Muscle of arm (tissue), 12 donors: ENCODE measurements around the gene ATP11C. TPM values are rescaled to one million over a fixed set of nuclear protein-coding genes. Genes with fewer than 3 reads are reported as not detected.
"Not testable (repeated sequence)": the region's sequence is repeated elsewhere in the genome, so short reads cannot be mapped to it uniquely, and the experiment has no call there.

ENCODE experiments used
- DNase-seq: peaks from one replicate; pipeline ENCODE4 v3.0.0-alpha.2; 2013
- polyA plus RNA-seq, 12 donors: library from polyadenylated mRNA; unstranded; fragments of 120-200 nt; gene quantifications; one replicate each; pipeline ENCODE4 v1.2.1, GENCODE V29; 2013; ENCODE audit not compliant: insufficient read length in 12 of 12

Gene ATP11C
- polyA plus RNA-seq, 12 donors = 9.8 to 19.8 (median 15.5) TPM; not detected in 1

DNA sequence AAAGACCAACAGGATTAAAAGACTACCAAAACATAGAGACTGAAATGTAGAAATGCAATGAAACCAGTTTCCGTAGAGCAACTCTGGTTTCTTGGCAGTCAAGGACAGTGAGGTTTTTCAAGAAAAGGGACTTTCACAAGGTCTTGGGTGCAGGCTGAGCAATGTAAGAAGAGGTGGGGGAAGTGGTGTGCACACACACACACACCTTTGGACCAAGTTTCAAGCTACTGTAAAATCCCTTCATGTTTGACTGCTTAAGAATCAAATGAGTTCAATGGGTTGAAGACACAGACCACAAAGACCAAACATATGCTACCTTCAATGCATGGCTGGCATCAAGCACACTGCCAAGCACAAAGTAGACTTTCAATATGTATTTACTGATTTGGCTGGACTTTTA, 207.1 kb downstream of the ATP11C start:
- DNase-seq = no peak

DNA sequence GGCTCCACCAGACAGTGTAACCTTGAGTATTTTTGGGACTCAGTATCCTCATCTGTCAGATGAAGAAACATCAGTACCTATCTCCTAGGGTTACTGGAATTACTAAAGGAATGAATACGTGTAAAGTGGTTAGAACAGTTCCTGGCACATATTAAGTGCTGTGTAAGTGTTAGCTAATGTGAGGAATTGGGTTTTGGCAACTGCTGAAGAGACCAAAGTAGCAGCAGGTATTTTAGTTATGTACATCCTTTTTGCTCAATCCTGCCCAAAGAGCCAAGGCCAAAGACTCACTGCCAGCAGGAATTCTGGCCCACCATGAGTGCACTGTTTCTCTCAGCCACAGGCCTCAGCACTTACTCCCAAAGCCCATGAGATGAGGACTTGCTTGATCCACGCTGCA, 208.2 kb downstream of the ATP11C start:
- no peak for DNase-seq

DNA sequence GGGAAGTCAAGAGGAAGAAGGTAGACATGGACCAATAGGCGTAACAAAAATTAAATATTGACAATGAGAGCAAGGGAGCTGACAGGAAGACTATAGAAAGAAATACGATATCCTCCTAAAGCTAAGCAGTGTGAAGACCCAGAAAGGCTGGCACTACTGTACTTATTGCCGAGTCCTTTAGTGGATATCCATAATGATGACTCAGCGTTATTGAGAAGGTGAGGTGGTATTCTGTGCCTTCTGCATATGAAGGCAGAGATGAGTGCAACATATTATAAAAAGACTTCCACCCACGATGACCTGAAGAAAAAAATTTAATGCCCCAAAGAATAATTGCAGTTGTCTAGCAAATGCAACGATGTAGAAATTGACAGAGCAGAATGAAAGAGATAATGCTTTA, 211.9 kb downstream of the ATP11C start:
- no peak for DNase-seq

GRCh38 chrX:139720136-139720535, 212.7 kb downstream of the ATP11C start:
- DNase-seq = no peak

DNA sequence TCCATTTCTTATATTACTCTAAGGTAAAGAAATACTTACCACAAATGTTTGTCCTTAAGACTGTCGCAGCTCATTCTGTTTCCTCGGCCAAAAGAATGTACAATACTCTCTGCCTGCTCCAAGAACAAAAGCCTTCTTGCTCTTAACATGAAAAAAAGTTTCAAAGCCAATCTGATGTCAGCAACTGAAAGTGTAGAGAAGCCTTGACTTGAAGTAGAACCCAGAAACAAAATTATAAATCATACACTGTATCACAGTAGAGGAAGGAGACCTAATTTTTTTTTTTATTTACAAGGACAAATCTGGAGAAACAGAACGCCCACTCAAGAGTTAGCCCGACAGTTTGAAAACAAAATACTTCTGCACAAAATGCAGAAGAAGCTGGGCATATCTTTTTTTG, 224.8 kb downstream of the ATP11C start, which contains the start of gene MCF2:
Gene MCF2, minus strand, starts transcription at position 101 of the 400 bp plus-strand sequence. CDS start 56,423 bp downstream, outside the sequence.
- DNase-seq = no peak

- no peak for DNase-seq
These were observed 230.2 kb downstream of the ATP11C start for GRCh38 chrX:139702658-139703057.

- DNase-seq = no peak
These were observed 239.9 kb downstream of the ATP11C start for GRCh38 chrX:139692908-139693307.

DNA sequence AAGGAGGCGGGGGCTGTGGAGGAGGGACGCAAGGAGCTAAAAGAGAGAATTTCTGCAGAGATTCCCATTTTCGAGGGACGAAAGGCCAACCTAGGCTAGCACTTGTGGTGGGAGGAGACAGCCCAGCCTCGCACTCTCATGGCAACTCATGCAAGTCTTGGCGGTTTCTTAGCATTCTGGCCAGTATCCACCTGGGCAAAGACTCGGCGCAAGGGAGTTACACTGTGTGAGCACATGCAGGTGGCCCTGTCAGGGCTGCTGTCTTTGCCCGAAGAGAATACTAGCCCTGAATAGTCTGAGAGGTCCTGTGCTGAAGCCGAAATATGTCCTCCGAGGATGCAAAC, 240.4 kb downstream of the ATP11C start:
- no peak for DNase-seq

DNA sequence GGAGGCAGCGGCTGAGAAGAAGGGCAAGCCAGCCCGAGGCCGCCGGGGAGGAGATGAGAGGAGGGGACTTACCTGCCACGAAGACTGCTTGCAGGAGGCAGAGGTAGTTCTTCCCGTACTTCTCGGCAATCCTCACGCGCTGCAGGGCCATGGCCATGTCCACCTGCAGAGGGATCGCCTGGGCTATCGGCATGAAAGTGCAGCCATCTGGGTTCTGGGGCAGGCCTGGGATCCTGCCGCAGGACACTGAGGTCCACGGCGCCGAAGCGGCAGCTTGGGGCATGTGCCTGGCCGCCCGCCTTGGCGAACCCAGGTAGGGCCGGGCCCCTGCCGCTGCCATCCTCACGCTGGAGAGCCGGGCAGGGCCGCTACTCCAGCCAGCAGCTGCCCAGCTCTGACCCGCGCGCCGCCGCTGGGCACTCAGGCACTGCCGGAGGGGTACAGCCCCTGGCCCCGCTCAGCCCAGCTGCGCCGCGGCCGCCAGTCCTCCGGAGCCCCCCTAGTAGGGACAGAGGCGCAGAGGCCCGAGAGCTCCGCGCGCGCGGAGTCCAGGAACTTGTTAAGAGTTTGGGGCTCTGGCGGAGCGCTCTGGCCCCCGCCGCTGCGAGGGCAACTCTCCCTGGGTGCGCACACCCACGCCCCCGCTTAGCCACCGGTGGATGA, 240.9 kb downstream of the ATP11C start:
- no peak for DNase-seq

DNA sequence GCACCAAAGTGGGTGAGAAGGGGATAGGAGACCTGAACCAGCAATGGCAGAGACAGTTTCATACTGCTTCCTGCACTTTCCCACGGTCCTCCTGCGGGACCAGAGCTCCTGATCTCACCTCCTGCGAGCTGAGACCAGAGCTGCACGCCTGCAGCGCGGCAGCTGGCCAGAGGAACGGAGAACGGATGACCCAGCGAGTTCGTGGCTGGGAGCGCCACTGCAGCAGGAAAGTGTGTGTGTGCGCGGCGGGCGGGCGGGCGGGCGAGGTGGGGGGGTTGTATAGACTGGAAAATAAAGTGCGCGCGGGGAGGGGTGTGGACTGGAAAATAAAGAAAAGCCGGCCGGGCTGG, 241.4 kb downstream of the ATP11C start:
- peak; percentile 15 for DNase-seq

DNA sequence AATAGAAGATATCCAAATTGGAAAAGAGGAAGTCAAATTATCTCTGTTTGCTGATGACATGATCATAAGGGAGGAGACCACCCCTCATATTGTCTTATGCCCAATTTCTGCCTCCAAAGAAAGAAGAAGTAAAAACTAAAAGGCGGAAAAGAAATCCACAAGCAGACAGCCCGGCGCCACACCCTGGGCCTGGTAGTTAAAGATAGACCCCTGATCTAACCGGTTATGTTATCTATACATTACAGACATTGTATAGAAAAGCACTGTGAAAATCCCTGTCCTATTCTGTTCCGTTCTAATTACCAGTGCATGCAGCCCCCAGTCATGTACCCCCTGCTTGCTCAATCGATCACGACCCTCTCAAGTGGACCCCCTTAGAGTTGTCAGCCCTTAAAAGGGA, 247.7 kb downstream of the ATP11C start:
- DNase-seq = not testable (repeated sequence)

DNA sequence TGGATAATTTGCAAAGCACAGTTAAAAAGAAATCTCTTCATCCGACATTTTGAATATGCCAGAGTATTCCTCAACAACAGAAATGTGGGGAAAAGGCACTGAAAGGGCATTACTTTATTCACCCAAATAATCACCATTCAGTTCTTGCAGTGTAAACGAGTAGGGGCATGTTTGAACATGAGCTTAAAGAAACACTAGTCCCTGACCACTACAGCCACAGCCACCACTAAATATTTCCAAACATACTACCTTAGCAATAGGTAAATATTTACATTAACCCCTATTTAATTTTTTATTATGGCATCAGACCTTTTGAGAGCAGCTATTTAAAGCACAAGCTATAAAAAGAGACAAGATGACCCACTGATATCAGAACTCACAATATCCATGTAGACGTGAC, 252.5 kb downstream of the ATP11C start:
- no peak for DNase-seq

Other genes with a start within 250 kb of the ATP11C start
- under 1 TPM in 10 of 12 donors, not detected in 2; 0.14 to 0.43 (median 0.29) TPM for gene MCF2, start 224.9 kb downstream of the ATP11C start, polyA plus RNA-seq
- gene CXorf66, start 32.5 kb upstream of the ATP11C start, polyA plus RNA-seq = not detected